GM08714 (cell line): ENCODE results near the gene RBKS.

Source experiments
- H3K4me3 ChIP-seq: fragments of 200-500 bp; sonication (Bioruptor generic); 2 replicates; pipeline ENCODE4 v1.5.1; 2014; ENCODE audit warnings: mild to moderate bottlenecking, low read length, inconsistent platforms
- ZNF274 ChIP-seq: IDR thresholded peaks from 2 replicates; pipeline ENCODE4 v1.6.1; 2012; ENCODE audit warnings: mild to moderate bottlenecking, low read depth, low read length

Gene RBKS

GRCh38 chr2:27811768-27812167 lies 78.4 kb downstream of the RBKS start:
- no peak for TF ChIP-seq ZNF274
- H3K4me3 ChIP-seq: no peak overlapping the region

- no peak overlapping the region for H3K4me3 ChIP-seq
- TF ChIP-seq ZNF274: no peak
Observed at GRCh38 chr2:27810455-27810854, 79.7 kb downstream of the RBKS start.

GRCh38 chr2:27809761-27810241 lies 80.4 kb downstream of the RBKS start:
- H3K4me3 ChIP-seq: no peak overlapping the region
- no peak for TF ChIP-seq ZNF274

GRCh38 chr2:27808984-27809383 lies 81.2 kb downstream of the RBKS start:
- TF ChIP-seq ZNF274: no peak
- no peak overlapping the region for H3K4me3 ChIP-seq

- no peak for TF ChIP-seq ZNF274
- no peak overlapping the region for H3K4me3 ChIP-seq
Observed at GRCh38 chr2:27808418-27808817, 81.8 kb downstream of the RBKS start.

GRCh38 chr2:27807476-27807875 lies 82.7 kb downstream of the RBKS start:
- no peak overlapping the region for H3K4me3 ChIP-seq
- TF ChIP-seq ZNF274: no peak

GRCh38 chr2:27806311-27807059 lies 83.7 kb downstream of the RBKS start:
- no peak for TF ChIP-seq ZNF274
- H3K4me3 ChIP-seq: no peak overlapping the region

- no peak for TF ChIP-seq ZNF274
- no peak overlapping the region for H3K4me3 ChIP-seq
Observed at GRCh38 chr2:27805180-27805579, 85.0 kb downstream of the RBKS start.

GRCh38 chr2:27804146-27804545 lies 86.0 kb downstream of the RBKS start:
- no peak overlapping the region for H3K4me3 ChIP-seq
- TF ChIP-seq ZNF274: no peak

GRCh38 chr2:27803046-27803445 lies 87.1 kb downstream of the RBKS start:
- no peak overlapping the region for H3K4me3 ChIP-seq
- TF ChIP-seq ZNF274: no peak

- no peak for TF ChIP-seq ZNF274
Observed at GRCh38 chr2:27802547-27802946, 87.6 kb downstream of the RBKS start.

GRCh38 chr2:27800856-27801255 lies 89.3 kb downstream of the RBKS start:
- no peak for TF ChIP-seq ZNF274
- H3K4me3 ChIP-seq: no peak overlapping the region

More at GRCh38 chr2:27802547-27802946, 87.6 kb downstream of the RBKS start:
- no peak overlapping the region for H3K4me3 ChIP-seq

- no peak overlapping the region for H3K4me3 ChIP-seq
- TF ChIP-seq ZNF274: no peak
Observed at GRCh38 chr2:27799646-27800010, 90.6 kb downstream of the RBKS start.

GRCh38 chr2:27798948-27799645 lies 91.1 kb downstream of the RBKS start:
- no peak overlapping the region for H3K4me3 ChIP-seq
- no peak for TF ChIP-seq ZNF274

- no peak for TF ChIP-seq ZNF274
- no peak overlapping the region for H3K4me3 ChIP-seq
Observed at GRCh38 chr2:27798486-27798885, 91.7 kb downstream of the RBKS start.

GRCh38 chr2:27797841-27798240 lies 92.3 kb downstream of the RBKS start:
- TF ChIP-seq ZNF274: no peak

More at GRCh38 chr2:27797841-27798240, 92.3 kb downstream of the RBKS start:
- H3K4me3 ChIP-seq: no peak overlapping the region
